ENCODE results near the gene SNX9. TPM values are rescaled to one million over a fixed set of nuclear protein-coding genes. Genes with fewer than 3 reads are reported as not detected.

SNX9 gene
- total and polyA plus RNA-seq, 2 of the 8 experiments (the other 6 are each of a cell fraction or from before 2014, with no cell fraction given): 11.8 to 23.2 TPM

GRCh38 chr6:157937318-157937717 is 114.3 kb downstream of the SNX9 start:
- H2BK15ac ChIP-seq (ENCODE audit: low read length): no peak overlapping the region
- H3K9me3 ChIP-seq (ENCODE audit: insufficient read depth in 2 of 2, low read depth in 1 of 2, low read length in 1 of 2): no peaks in the 10 kb centered on the region
- H4K91ac ChIP-seq (replicated peaks; ENCODE audit: insufficient read length, low read length): no peak overlapping the region
- H3K4me2 ChIP-seq (ENCODE audit: insufficient read depth in 1 of 2, low read depth in 2 of 2, low read length in 2 of 2): no peak overlapping the region
- no peak for FAIRE-seq
- H3K36me3 ChIP-seq (ENCODE audit: control insufficient read depth in 2 of 4, insufficient read depth in 4 of 4, low read length in 3 of 4): peaks cover 8 to 65% (median 34%) of the 10 kb centered on the region in 4 experiments
- no peak overlapping the region for H3K4me3 ChIP-seq (ENCODE audit: extremely low read depth in 1 of 4, insufficient read depth in 2 of 4, low read depth in 3 of 4, low read length in 4 of 4)
- H2BK120ac ChIP-seq (replicated peaks; ENCODE audit: low read depth, low read length): no peak overlapping the region
- no peaks in the 10 kb centered on the region; the same call in 1 of the 2 replicates for H3K79me1 ChIP-seq (ENCODE audit: low read depth, low read length)
- DNase-seq (ENCODE audit: low read depth in 1 of 2, low spot score in 2 of 2): no peak
- no peak overlapping the region for H2BK20ac ChIP-seq (ENCODE audit: low read length)
- H2BK5ac ChIP-seq (ENCODE audit: low read depth, low read length): no peak overlapping the region
- no peak overlapping the region for H3K4ac ChIP-seq (replicated peaks; ENCODE audit: insufficient read length, low read depth, low read length)
- no peak overlapping the region for H3K23ac ChIP-seq (ENCODE audit: insufficient read length)
- no peak overlapping the region for H3K18ac ChIP-seq (ENCODE audit: extremely low read depth, low read length)
- H3K23me2 ChIP-seq (ENCODE audit: low read depth, low read length): no peaks in the 10 kb centered on the region
- 89% methylated on average over 3 of the region's 3 CpGs; no CpG with 5 or more reads in 1 of the 2 experiments for WGBS, 2 experiments (ENCODE audit: extremely low coverage in 1 of 2, insufficient coverage in 1 of 2, insufficient read length in 1 of 2, insufficient replicate concordance in 2 of 2, low coverage in 1 of 2, low lambda C conversion rate in 2 of 2, missing lambda C conversion rate in 1 of 2)
- H2AFZ ChIP-seq (ENCODE audit: low read length): no peak overlapping the region
- H3K14ac ChIP-seq (ENCODE audit: insufficient read length): no peak overlapping the region
- H4K20me1 ChIP-seq (replicated peaks in 1 of 2; ENCODE audit: control insufficient read depth in 1 of 2, insufficient read depth in 2 of 2, low read length in 2 of 2): no peaks in the 10 kb centered on the region
- H3K27me3 ChIP-seq (replicated peaks in 1 of 4; ENCODE audit: control insufficient read depth in 3 of 4, extremely low read depth in 1 of 4, insufficient read depth in 3 of 4, low read length in 3 of 4): no peaks in the 10 kb centered on the region
- H4K5ac ChIP-seq (ENCODE audit: insufficient read length, low read depth, low read length): no peak overlapping the region
- ChIA-PET POLR2A (ENCODE audit: partially characterized antibody) (no interaction called here), CTCF (ENCODE audit: partially characterized antibody) (interaction anchor here (1.2 to 2.6 kb wide), 2 partner anchors 10 to 27 kb away, joined by 3 to 8 read pairs; no protein-coding TSS in a partner anchor)
- no peak overlapping the region for H4K8ac ChIP-seq (ENCODE audit: extremely low read depth, insufficient read depth, low read length)
- no peak overlapping the region for H2BK12ac ChIP-seq (ENCODE audit: low read depth, low read length)
- no peak overlapping the region for H2AK5ac ChIP-seq (ENCODE audit: low read depth, low read length)
- no peak overlapping the region for H3K9ac ChIP-seq (replicated peaks in 1 of 4; ENCODE audit: extremely low read depth in 1 of 4, low read depth in 3 of 4, low read length in 3 of 4)
- no peaks in the 10 kb centered on the region for H3K79me2 ChIP-seq (ENCODE audit: control insufficient read depth in 1 of 2, insufficient read depth in 2 of 2, low read length in 2 of 2)
- no peak overlapping the region for H3K56ac ChIP-seq (replicated peaks; ENCODE audit: insufficient read length, low read depth, low read length)
- H3K4me1 ChIP-seq (replicated peaks in 1 of 4; ENCODE audit: control insufficient read depth in 3 of 4, insufficient read depth in 4 of 4, low read length in 3 of 4): no peaks in the 10 kb centered on the region
- H3K27ac ChIP-seq (ENCODE audit: low read depth, low read length): no peak overlapping the region
- TF ChIP-seq EGR1 (IDR thresholded peaks at IDR 0.05; ENCODE audit: borderline replicate concordance, low read depth, low read length) (no peak), TBP (IDR thresholded peaks at IDR 0.05; ENCODE audit: low read depth, low read length) (no peak), POU5F1 (IDR thresholded peaks at IDR 0.05; ENCODE audit: low read depth, low read length) (no peak), CHD2 (IDR thresholded peaks at IDR 0.05; ENCODE audit: low read length) (no peak), SIX5 (IDR thresholded peaks at IDR 0.05; ENCODE audit: low read depth, low read length) (no peak), TAF7 (optimal IDR thresholded peaks at IDR 0.05; ENCODE audit: borderline replicate concordance, low read depth, low read length) (no peak), CREB1 (IDR thresholded peaks at IDR 0.05) (no peak), TEAD4 (IDR thresholded peaks at IDR 0.05; ENCODE audit: low read depth, low read length) (no peak), SIN3A (conservative IDR thresholded peaks at IDR 0.05 in 1 of 2, IDR thresholded peaks at IDR 0.05 in 1 of 2; ENCODE audit: low read depth in 1 of 2, low read length in 2 of 2) (no peak), MAFK (IDR thresholded peaks at IDR 0.05; ENCODE audit: low read depth, low read length) (no peak), SP4 (IDR thresholded peaks at IDR 0.05; ENCODE audit: low read length) (no peak), POLR2AphosphoS5 (IDR thresholded peaks at IDR 0.05; ENCODE audit: low read depth, low read length) (no peak), RXRA (IDR thresholded peaks at IDR 0.05; ENCODE audit: insufficient read depth, low read depth, low read length) (no peak), BACH1 (IDR thresholded peaks at IDR 0.05; ENCODE audit: low read length) (no peak), ATF3 (IDR thresholded peaks at IDR 0.05; ENCODE audit: insufficient read depth, low read depth, low read length) (no peak)

All from H1 (cell line).